GM19239 (cell line): ENCODE measurements around the gene HLA-B.
"Not testable (repeated sequence)": the region's sequence is repeated elsewhere in the genome, so short reads cannot be mapped to it uniquely, and the experiment has no call there.

ENCODE experiments used
- DNase-seq: peaks from one replicate; pipeline ENCODE4 v3.0.0; 2011; ENCODE audit warnings: low spot score; ENCODE audit not compliant: insufficient read length
- FAIRE-seq: peaks from 2 replicates; lab custom pipeline; 2011; peaks lifted over from hg19 to GRCh38; lab: Jason Lieb, UNC

Gene HLA-B

DNA sequence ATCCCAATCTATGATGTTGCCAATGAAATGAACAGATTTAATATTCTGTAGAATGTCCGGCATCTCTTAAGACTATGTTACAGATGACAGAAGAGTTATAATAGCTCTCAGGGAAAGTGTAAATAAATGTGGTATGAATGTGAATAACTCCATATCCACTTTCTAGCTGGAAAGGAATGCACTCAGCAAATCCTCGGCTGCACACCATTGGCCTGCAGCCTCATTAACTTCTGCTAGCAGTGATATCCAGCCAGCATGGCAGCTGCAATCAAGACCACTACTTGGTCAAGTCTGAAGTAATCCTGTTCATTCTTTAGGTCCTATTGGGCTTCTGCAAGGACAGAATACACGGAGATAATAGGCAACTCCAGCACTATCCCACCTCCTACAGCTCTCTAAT lies 29.1 kb upstream of the HLA-B start:
- no peak for DNase-seq
- FAIRE-seq = no peak

DNA sequence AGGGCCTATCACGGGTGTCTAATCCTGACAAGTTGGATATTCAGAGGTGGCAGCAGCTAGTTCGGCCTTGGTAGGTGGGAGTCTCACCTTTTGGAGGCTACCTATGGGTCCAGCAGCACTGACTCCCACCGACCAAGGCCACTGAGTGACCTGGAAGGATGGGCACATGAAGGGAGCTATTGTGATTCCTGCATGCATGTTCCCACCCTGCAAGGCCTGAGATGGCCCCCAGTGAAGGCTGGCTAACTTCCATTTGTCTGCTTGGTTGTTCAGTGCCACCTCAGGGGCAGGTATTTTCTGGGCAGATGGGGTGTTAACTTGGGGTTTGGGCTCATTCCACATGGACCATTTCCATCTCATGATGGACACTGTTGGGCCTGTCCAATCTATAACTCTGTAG lies 28.1 kb upstream of the HLA-B start:
- DNase-seq (no peak), FAIRE-seq (no peak)

DNA sequence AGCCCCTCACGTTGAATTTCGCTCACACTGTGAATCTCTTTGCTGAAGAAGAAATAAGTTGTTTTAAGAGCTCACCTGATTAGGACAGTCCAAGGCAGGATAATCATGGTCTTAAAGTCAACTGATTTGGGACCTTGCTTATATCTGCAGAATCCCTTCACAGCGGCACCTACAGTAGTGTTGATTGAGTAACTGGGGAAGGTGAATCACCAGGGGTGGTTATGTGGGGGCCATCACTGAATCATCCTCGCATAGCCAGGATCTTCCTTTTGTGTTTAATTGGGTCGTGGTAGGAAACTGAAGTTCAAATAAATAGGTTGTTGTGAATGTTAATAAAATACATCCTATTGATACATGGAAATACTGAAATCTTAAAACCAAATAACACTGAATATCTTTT lies 26.2 kb upstream of the HLA-B start:
- no peak for DNase-seq

DNA sequence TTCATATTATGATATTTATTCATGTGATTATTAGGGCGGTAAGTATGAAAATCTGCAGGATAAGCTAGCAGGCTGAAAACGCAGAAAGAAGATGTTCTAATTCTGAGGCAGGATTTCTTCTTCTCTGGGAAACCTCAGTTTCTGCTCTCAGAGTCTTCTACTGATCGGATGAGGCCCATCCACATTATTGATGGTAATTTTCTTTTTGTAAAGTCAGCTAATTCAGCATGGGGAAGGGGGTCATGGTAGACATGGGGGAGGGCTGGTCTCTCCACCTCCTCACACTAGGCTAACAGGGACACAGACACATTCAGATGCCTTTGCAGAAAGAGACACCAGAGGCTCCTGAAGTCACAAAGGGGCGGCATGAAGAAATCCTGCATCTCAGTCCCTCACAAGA lies 24.7 kb upstream of the HLA-B start:
- FAIRE-seq (no peak), DNase-seq (no peak)

More for the DNA sequence above, 26.2 kb upstream of the HLA-B start:
- no peak for FAIRE-seq

DNA sequence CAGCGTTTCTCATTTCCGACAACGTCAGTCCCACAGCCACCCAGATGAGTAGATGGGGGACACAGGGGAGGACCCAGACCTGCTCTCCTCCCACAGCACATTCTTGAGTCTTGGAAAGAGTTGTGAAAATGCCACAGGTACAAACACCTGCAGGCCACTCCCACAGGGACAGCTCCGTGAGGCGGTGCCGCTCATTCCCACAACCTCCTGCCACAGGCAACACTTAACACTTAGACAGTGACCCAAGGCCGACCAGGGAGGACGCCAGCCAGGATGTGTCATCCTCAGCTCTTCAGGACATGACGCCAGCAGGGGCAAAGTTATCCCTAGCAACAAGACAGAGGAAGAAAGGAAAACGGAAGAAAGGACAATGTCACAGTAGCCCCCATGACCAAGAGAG lies 22.9 kb upstream of the HLA-B start:
- DNase-seq (no peak), FAIRE-seq (no peak)

DNA sequence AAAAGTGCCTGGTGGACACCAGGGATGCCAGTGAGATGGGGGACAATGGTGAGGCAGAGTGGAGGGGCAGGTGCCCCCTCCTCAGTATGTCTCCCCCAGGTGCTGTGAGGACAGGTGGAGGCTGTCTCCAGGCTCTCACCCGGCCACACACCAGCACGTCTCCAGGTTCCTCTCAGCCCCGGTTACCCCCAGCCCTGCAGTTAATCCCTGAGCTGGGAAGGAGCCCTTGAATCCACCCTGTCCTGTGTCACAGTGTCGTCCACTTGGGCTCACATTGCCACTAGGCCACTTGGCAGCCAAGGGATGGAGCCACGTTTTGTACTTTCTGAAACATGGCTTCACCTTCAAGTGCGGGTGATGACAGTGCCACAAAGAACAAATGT lies 21.7 kb upstream of the HLA-B start:
- no peak for FAIRE-seq
- no peak for DNase-seq

DNA sequence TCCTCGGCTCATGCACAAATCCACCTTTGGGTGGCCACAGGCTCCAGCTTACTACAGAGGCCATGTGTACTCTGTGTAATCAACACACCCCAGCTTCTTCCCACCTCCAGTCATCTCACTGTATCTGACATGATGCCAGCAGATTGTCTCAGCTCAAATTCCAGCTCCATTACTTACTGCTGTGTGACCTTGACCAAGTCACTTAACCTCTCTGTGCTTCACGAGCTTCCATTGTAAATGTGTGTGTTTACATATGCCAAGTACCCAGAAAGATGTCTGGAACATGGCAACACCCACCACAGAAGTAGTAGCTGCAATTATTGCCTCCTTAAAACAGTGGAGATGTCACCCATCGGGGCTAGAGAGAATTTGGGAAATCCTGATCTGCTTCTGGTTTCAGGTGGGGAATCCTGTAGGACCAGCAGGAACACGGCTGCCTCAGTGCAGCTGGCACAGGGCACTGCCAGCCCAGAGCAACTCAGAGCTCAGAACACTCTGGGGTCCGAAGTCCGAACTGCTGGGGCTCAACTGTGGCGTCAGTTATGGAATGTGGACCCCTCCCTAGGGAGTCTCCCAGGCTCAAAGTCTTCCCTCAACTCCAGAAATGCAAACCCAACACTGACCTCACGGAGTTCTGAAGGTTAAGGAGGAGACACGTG lies 21.2 kb upstream of the HLA-B start:
- no peak for DNase-seq
- no peak for FAIRE-seq

DNA sequence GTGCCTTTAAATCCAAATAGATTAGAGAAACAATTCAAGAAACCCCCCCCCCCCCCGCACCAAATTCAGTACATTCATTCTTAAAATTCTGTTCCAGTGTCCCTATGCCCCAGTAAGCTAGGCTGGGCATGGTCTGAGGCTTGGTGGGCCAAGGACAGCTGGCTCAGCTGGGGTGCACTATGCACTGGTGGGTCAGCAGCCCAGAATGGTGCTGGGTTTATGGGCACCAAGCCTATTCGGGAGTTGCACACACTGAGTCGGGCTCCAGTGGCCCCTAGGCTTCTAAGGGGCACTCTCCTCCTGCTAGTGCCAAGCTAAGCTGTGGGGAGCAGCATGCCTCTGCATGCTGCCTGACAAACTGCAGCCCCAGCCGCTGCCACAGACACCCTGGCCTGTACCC lies 20.1 kb upstream of the HLA-B start:
- DNase-seq (no peak), FAIRE-seq (no peak)

DNA sequence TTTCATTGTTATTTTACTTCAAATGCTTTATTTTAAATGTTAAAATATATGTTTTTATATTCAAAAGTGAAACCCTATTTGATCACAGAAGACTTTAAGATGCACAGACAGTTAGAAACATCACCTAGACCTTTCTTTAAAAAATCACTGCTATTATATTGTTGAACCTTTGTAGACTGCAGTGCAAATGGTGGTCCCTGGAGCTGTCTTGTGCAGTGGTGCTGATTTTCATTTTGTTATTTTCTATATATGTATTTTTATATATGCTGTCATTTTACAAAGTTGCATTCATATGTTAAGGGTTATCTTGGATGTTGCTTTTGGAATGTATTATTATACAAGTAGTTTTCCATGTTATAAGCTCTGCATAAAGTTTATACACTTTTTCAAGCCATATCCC lies 18.7 kb upstream of the HLA-B start:
- FAIRE-seq (no peak), DNase-seq (no peak)

DNA sequence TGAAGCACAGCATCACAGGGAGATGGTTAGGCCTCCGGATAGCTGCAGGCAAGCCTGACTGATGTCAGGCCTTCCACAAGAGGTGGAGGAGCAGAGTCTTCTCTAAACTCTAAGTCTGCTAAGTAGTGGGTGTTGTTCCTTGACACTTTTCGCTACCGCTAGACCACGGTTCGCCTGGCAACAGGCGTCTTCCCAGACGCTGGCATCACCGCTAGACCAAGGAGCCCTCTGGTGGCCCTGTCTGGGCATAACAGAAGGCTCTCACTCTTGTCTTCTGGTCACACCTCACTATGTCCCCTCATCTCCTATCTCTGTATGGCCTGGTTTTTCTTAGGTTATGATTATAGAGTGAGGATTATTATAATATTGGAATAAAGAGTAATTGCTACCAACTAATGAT lies 17.1 kb upstream of the HLA-B start:
- not testable (repeated sequence) for DNase-seq, FAIRE-seq

DNA sequence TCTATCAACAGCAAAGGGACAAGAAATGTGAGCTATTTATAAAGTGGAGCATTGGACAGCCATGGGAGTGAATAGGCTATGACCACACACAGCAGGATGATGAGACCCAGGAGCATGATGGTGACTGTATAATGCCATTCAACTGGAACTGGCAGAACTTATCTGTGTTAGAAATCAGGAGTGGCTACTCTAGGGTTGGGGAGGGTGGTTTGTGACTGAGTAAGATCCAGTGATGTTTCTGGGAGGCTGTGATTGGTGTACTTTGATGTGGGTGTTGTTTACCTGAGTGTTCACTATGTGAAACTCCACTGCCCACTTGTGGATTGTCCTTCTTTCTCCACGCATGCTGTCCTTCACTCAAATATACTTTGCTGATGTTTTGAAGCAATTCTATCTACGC lies 11.5 kb upstream of the HLA-B start:
- FAIRE-seq = no peak

DNA sequence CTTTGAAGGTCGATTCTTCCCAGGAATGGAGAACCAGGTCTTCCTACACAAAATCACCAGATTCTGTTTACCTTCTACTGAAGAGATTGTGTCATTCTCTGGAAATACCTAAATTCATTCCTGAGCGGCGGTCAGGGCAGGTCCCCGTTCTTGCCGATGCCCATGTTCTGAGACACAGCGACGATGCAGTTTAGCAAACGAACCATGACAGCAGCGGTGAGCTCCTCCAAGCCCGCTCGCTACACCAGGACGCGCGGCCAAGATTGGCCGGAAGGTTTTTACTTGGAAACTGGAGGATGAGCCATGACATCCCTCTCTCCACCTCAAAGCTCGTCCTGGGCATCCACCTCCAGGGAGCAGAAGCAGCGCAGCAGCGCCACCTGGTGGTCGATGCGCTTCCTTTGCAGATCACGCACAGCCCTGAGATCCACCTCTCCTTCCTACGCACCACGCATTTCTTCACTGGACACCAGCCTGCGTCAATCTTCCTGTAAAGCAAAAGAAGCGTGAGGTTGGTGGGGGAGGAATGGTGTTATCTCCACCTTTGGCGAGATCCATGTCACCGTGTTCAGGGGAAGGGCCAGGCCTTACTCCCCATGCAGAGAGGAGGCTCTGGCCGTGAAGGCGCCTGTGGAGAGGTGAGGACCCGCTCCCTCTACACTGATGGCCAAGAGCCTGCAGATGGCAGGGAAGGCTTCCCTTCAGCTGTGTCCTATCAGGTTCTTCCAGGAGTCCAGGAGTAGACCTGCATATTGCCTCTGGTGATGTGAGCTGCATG lies 9.9 kb upstream of the HLA-B start:
- FAIRE-seq (peak; percentile 98), DNase-seq (peak; percentile 43)

More for the DNA sequence above, 11.5 kb upstream of the HLA-B start:
- no peak for DNase-seq

DNA sequence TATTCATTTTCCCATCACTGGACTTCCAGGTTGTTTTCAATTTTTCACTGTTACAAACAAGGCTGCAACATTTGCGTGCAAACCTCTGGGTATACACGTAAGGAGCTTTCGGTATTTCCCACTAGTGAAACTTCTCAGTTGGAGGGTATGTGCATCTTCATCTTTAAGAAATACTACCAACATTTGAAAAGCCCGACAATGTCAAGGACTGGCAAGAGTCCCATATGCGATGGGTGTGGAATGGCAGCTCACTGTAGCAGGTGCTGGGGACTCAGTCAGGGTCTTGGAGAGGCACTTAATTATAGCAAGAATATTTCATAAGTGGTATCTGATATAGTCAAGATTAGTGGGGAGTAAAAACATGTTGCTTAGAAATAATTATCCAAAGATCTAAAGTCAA lies 8.9 kb upstream of the HLA-B start:
- FAIRE-seq = no peak
- no peak for DNase-seq

DNA sequence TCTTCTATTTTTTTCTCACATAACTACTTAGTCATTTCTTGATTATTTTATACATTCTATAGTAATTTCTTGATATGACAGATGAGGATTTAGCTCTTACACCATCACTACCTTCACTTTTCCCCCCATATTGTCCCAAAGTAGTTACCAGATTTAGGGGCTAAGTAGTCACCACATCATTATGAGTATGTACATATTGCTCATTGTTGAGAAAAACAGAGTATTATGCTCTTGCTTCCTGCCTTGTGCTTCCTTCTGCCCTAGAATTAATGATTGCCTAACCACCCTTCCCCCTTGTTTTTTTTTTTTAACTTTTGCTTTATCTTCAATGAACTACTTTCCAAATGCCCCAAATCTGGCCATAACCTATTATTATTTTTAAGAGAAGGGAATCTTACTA lies 6.8 kb upstream of the HLA-B start:
- DNase-seq = no peak
- no peak for FAIRE-seq

DNA sequence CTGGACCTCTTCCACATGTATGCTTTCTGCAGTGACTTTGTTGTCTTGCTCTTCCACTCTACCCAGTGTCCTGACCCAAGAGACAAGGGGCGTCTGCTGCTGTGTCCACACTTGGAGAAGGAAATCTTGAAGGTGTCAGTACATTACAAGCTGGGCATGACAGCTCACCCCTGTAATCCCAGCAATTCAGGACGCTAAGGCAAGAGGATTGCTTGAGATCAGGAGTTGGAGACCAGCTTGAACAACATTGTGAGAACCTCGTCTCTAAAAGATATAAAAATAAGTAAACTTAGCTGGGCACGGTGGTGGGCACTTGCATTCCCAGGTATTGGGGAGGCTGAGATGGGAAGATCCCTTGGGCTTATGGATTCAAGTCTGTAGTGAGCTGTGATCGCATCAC lies 5.8 kb upstream of the HLA-B start:
- FAIRE-seq = no peak
- no peak for DNase-seq

DNA sequence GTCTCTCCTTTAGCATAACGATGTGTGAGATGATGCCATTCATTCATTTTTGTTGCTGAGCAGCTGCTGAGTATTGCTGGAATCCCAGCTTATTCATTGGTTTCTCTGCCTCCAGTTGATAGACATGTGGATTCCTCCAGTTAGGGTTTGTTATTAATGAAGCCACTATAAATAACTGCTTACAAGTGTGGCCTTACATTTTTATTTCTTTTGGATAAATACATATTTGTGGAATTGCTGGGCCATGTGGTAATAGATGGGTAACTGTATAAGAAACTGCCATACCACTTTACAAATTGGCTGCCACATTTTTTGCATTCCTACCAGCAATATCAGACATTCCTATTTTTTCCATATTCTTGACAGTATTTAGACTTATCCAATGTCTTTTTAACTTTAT lies 2.6 kb upstream of the HLA-B start:
- FAIRE-seq = peak; percentile 49
- no peak for DNase-seq

DNA sequence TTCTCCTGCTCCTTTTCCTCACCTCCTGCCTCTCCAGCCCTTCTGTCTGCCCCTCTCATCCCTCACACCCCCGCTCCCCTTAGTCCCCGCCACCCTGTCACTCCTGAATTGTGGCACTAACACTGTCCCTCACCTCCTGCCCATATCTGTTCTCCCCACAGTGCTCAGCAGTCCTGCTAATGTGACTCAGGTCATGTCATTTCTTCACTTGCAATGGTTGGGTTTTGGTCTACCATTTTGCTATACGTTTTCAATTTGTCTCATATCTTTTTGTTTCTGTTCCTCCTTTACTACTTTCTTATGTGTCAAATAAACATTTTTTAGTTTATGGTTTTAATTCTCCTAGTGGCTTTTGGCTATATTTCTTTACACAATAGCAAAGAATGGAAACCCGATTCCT lies 1.3 kb upstream of the HLA-B start:
- peak; percentile 86 for FAIRE-seq

DNA sequence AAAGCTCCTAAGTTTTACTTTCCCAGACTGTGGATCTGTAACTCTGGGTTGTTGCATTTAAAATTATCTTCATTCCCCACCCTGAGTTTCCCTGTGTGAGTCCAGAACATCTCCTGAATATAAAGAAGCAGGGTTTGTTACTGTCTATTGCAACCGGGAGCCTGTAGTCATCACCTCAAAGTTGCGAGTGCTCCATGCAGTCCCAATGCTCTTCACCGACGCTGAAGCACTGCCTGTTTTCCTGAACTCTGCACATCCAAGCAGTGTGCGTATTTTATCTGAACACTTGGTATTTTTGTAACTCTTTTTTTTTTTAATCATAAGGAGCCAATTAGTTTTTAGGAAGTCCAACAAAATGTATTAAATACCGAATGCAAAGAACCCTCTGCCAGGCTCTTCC lies 907 bp upstream of the HLA-B start:
- DNase-seq = no peak
- peak; percentile 11 for FAIRE-seq

More for the DNA sequence above, 1.3 kb upstream of the HLA-B start:
- DNase-seq = no peak

DNA sequence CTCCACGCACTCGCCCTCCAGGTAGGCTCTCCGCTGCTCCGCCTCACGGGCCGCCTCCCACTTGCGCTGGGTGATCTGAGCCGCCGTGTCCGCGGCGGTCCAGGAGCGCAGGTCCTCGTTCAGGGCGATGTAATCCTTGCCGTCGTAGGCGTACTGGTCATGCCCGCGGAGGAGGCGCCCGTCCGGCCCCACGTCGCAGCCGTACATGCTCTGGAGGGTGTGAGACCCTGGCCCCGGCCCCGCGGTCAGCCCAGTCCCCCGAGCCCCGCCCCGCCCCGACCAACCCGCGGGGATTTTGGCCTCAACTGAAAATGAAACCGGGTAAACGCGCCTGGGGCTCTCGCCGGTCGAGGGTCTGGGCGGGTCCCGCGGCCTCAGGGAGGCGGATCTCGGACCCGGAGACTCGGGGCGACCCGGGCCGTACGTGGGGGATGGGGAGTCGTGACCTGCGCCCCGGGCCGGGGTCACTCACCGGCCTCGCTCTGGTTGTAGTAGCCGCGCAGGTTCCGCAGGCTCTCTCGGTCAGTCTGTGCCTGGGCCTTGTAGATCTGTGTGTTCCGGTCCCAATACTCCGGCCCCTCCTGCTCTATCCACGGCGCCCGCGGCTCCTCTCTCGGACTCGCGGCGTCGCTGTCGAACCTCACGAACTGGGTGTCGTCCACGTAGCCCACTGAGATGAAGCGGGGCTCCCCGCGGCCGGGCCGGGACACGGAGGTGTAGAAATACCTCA lies 598 bp downstream of the HLA-B start:
- FAIRE-seq (no peak), DNase-seq (no peak)

DNA sequence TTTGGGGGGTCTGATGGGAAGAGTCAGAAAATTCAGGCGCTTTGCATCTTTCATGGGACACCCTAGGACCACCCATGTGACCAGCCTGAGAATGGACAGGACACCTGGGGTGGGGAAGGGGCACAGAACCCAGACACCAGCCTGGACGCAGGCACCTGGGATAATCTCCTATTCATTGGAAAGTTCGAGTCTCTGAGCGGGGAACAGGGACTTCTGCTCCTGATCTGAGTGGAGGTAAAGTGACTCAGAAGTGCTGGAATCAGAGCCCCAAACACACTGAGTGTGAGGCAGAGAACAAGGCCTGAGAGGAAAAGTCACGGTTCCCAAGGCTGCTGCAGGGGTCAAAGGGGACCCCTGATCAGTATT lies 1.4 kb downstream of the HLA-B start:
- FAIRE-seq (no peak), DNase-seq (no peak)

DNA sequence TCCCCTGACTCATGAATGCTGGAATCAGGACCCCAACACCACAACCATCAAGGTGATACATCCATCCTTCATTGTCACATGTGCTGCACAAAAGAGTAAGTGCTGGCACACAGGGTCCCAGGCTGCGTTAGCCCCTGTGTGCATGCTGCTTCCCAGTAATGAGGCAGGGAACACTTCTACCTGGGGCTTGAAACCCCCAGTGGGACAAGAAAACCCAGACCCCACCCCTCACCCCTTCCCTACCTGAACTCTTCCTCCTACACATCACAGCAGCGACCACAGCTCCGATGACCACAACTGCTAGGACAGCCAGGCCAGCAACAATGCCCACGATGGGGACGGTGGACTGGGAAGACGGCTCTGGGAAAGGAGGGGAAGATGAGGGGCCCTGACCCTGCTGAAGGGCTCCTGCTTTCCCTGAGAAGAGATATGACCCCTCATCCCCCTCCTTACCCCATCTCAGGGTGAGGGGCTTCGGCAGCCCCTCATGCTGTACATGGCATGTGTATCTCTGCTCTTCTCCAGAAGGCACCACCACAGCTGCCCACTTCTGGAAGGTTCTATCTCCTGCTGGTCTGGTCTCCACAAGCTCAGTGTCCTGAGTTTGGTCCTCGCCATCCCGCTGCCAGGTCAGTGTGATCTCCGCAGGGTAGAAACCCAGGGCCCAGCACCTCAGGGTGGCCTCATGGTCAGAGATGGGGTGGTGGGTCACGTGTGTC lies 2.0 kb downstream of the HLA-B start:
- FAIRE-seq = no peak

More for the DNA sequence above, 2.0 kb downstream of the HLA-B start:
- no peak for DNase-seq
